ENCODE data around the gene CNOT6. TPM values are rescaled to one million over a fixed set of nuclear protein-coding genes. Genes with fewer than 3 reads are reported as not detected.

Gene CNOT6
- total RNA-seq, 2 experiments from 2014 or later: 34.4 to 43.2 TPM

- Mint-ChIP-seq H3K9me3 (ENCODE audit: low read depth) (peaks cover 2% of the 10 kb centered on the region), H3K36me3 (ENCODE audit: low read depth) (peaks cover 18% of the 10 kb centered on the region), H3K4me1 (peaks cover 7% of the 10 kb centered on the region), H3K27ac (no peak overlapping the region), H3K27me3 (no peaks in the 10 kb centered on the region), H3K4me3 (no peak overlapping the region)
- ChIA-PET POLR2A (no interaction called here), CTCF (interaction anchor here (0.7 kb wide), 1 partner anchor 26 kb away, joined by 3 read pairs; no protein-coding TSS in a partner anchor)
- DNase-seq (no peak), ATAC-seq (no peak)
- intact Hi-C loops (cut with DNase I, micrococcal nuclease): no loop called here
These were observed 86.5 kb downstream of the CNOT6 start for GRCh38 chr5:180580681-180581080.

DNA sequence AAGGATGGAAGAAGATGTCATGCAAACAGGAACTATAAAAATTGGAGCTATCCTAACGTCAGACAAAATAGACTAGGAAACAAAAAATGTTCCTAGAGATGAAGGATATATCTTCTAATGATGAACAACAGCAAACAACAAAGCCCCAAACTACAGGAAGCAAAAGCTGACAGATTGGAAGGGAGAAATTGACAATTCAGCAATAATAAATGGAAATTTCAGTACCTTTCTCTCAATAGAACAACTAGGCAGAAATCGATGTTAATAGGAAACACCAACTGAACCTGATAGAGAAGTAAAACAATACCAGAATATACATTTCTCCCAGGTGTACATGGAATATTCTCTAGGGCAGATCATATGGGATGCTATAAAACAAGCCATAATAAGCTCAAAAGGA is 89.6 kb downstream of the CNOT6 start:
- Mint-ChIP-seq H3K4me1 (no peaks in the 10 kb centered on the region), H3K36me3 (ENCODE audit: low read depth) (no peaks in the 10 kb centered on the region), H3K4me3 (no peak overlapping the region), H3K9me3 (ENCODE audit: low read depth) (peaks cover 2% of the 10 kb centered on the region), H3K27me3 (peaks cover 6% of the 10 kb centered on the region), H3K27ac (no peak overlapping the region)
- DNase-seq (no peak), ATAC-seq (no peak)
- POLR2A ChIA-PET: no interaction called here
- CTCF ChIA-PET: no interaction called here
- intact Hi-C loops (cut with DNase I, micrococcal nuclease): no loop called here

- POLR2A ChIA-PET: no interaction called here
- peaks cover 4% of the 10 kb centered on the region for H3K4me1 Mint-ChIP-seq
- peaks cover 18% of the 10 kb centered on the region for H3K27me3 Mint-ChIP-seq
- no peak overlapping the region for H3K4me3 Mint-ChIP-seq
- CTCF ChIA-PET: no interaction called here
- H3K27ac Mint-ChIP-seq: no peak overlapping the region
- ATAC-seq: no peak
- no peaks in the 10 kb centered on the region for H3K36me3 Mint-ChIP-seq (ENCODE audit: low read depth)
- intact Hi-C loops (cut with DNase I, micrococcal nuclease): no loop called here
- no peak for DNase-seq
- peaks cover 2% of the 10 kb centered on the region for H3K9me3 Mint-ChIP-seq (ENCODE audit: low read depth)
These were observed 92.0 kb downstream of the CNOT6 start for GRCh38 chr5:180586204-180586603.

- intact Hi-C loops (cut with DNase I, micrococcal nuclease): no loop called here
- no peaks in the 10 kb centered on the region for H3K36me3 Mint-ChIP-seq (ENCODE audit: low read depth)
These were observed 92.7 kb downstream of the CNOT6 start for GRCh38 chr5:180586870-180587269.

GRCh38 chr5:180589771-180590542 is 95.8 kb downstream of the CNOT6 start:
- ATAC-seq: no peak
- H3K36me3 Mint-ChIP-seq (ENCODE audit: low read depth): no peaks in the 10 kb centered on the region
- peaks cover 33% of the 10 kb centered on the region for H3K27me3 Mint-ChIP-seq
- H3K9me3 Mint-ChIP-seq (ENCODE audit: low read depth): no peaks in the 10 kb centered on the region
- CTCF ChIA-PET: interaction anchor here (0.7 kb wide), 1 partner anchor 32 kb away, joined by 3 read pairs; no protein-coding TSS in a partner anchor
- POLR2A ChIA-PET: no interaction called here
- intact Hi-C loops (cut with DNase I, micrococcal nuclease): no loop called here
- H3K27ac Mint-ChIP-seq: no peak overlapping the region
- no peak overlapping the region for H3K4me3 Mint-ChIP-seq
- DNase-seq: no peak
- peaks cover 4% of the 10 kb centered on the region for H3K4me1 Mint-ChIP-seq

More at GRCh38 chr5:180586870-180587269, 92.7 kb downstream of the CNOT6 start:
- Mint-ChIP-seq H3K4me3 (no peak overlapping the region), H3K4me1 (peaks cover 4% of the 10 kb centered on the region), H3K27ac (no peak overlapping the region), H3K27me3 (peaks cover 18% of the 10 kb centered on the region), H3K9me3 (ENCODE audit: low read depth) (peaks cover 2% of the 10 kb centered on the region)
- ChIA-PET POLR2A (no interaction called here), CTCF (no interaction called here)
- DNase-seq: no peak
- ATAC-seq: no peak

DNA sequence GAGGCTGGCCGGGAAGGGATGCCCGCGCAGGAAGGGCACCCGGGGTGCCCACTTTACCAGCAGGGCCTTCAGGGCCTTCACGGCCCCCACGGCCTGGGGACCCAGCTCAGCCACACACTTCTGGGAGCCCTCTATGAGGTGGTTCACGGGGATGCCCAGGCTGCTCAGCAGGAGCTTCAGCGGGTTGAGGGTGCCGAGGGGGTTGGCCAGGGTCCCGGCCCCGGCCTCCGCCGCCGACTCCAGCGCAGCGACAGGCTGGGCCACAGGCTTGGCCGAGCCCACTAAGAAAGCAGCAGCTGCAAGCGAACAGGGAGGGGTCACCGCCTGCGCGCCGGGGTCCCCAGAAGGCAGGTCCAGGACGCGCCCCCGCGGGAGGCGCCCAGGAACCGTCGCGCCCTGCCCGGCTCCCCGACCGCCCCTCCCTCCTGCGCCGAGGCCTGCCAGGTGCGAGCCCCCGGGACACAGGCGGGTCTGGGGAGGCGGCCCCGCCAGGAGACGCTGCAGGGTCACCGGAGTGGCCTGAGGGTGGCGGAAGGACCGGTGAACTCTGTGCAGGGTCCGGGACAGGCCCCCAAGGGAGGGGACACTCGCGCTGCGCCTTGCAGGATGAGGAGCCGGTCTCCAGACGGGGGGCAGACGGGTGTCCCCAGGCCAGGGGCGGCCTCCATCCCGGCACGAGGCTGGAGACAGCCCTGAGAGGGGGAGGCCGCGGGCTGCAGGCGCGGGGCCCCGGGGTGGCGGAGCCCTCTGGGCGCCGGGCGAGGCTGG is 96.5 kb downstream of the CNOT6 start:
- Mint-ChIP-seq H3K4me3 (no peak overlapping the region), H3K9me3 (ENCODE audit: low read depth) (no peaks in the 10 kb centered on the region), H3K4me1 (peaks cover 4% of the 10 kb centered on the region), H3K27ac (no peak overlapping the region), H3K27me3 (peaks cover 33% of the 10 kb centered on the region), H3K36me3 (ENCODE audit: low read depth) (no peaks in the 10 kb centered on the region)
- no peak for ATAC-seq
- POLR2A ChIA-PET: no interaction called here
- CTCF ChIA-PET: no interaction called here
- DNase-seq: no peak
- intact Hi-C loops (cut with DNase I, micrococcal nuclease): no loop called here

DNA sequence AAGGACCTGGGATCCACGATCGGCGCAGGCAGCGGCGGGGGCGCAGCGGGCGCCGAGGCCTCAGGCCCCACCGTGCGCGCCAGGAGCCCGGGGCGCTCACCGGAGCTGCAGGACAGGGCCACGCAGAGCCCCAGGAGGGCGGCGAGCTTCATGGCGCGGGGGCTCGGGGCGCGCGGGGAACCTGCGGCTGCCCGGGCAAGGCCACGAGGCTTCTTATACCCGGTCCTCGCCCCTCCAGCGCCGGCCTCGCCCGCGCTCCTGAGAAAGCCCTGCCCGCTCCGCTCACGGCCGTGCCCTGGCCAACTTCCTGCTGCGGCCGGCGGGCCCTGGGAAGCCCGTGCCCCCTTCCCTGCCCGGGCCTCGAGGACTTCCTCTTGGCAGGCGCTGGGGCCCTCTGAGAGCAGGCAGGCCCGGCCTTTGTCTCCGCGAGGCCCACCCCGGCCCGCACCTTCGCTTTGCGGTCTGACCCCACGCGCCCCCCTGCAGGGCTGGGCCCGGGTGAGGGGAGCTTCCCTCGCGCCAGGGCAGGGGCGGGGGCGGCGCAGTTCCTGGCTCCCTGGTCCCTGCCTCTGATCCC is 97.2 kb downstream of the CNOT6 start, which contains the start of gene SCGB3A1:
TSS of gene SCGB3A1 (minus strand) at position 189 of the 577 bp plus-strand sequence. CDS start at position 152, 37 bp downstream.
- Mint-ChIP-seq H3K4me3 (no peak within 1 kb of the TSS), H3K27ac (no peak within 1 kb of the TSS), H3K27me3 (peaks cover 33% of the 10 kb centered on the region), H3K9me3 (ENCODE audit: low read depth) (no peaks in the 10 kb centered on the region), H3K36me3 (ENCODE audit: low read depth) (no peaks in the 10 kb centered on the region), H3K4me1 (peaks cover 4% of the 10 kb centered on the region)
- no peak for ATAC-seq
- intact Hi-C loops (cut with DNase I, micrococcal nuclease): no loop called here
- ChIA-PET POLR2A (no interaction called here), CTCF (interaction anchor here (1.1 kb wide), 1 partner anchor 15 kb away, joined by 5 read pairs; no protein-coding TSS in a partner anchor)
- DNase-seq: no peak

DNA sequence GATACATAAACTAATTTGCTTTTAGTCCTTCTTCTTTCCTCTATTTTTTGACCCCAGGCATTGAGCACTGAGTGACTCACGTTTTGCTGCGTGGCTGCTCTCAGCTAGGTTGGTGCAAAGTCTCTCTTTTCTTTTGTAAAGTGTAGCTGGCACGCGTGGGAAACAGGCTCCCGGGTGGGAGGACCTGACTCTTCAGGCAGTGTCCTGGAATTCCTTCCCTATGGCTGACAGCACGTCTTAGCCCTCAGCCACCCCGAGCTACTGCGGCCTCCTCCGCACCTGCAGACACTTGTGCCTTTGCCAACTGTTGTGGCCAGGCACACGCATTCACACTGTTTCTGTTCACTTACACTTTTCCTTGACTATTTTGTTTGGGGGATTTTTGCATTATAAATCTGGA is 98.0 kb downstream of the CNOT6 start:
- ChIA-PET POLR2A (no interaction called here), CTCF (interaction anchor here (0.7 to 1.1 kb wide), 2 partner anchors 14 kb away, joined by 3 to 5 read pairs; no protein-coding TSS in a partner anchor)
- Mint-ChIP-seq H3K4me3 (no peak overlapping the region), H3K36me3 (ENCODE audit: low read depth) (no peaks in the 10 kb centered on the region), H3K27ac (no peak overlapping the region), H3K27me3 (peaks cover 30% of the 10 kb centered on the region), H3K9me3 (ENCODE audit: low read depth) (no peaks in the 10 kb centered on the region), H3K4me1 (peaks cover 4% of the 10 kb centered on the region)
- intact Hi-C loops (cut with DNase I, micrococcal nuclease): no loop called here
- no peak for ATAC-seq
- no peak for DNase-seq

- no peak for ATAC-seq
- peaks cover 28% of the 10 kb centered on the region for H3K27me3 Mint-ChIP-seq
- H3K4me1 Mint-ChIP-seq: peaks cover 4% of the 10 kb centered on the region
- ChIA-PET POLR2A (no interaction called here), CTCF (no interaction called here)
- no peaks in the 10 kb centered on the region for H3K36me3 Mint-ChIP-seq (ENCODE audit: low read depth)
- no peak overlapping the region for H3K27ac Mint-ChIP-seq
- no peaks in the 10 kb centered on the region for H3K9me3 Mint-ChIP-seq (ENCODE audit: low read depth)
- H3K4me3 Mint-ChIP-seq: no peak overlapping the region
- no peak for DNase-seq
- intact Hi-C loops (cut with DNase I, micrococcal nuclease): no loop called here
These were observed 99.4 kb downstream of the CNOT6 start for GRCh38 chr5:180593446-180594206.

GRCh38 chr5:180594311-180595045 is 100.3 kb downstream of the CNOT6 start:
- CTCF ChIA-PET: no interaction called here
- H3K4me3 Mint-ChIP-seq: no peak overlapping the region
- no peaks in the 10 kb centered on the region for H3K36me3 Mint-ChIP-seq (ENCODE audit: low read depth)
- POLR2A ChIA-PET: no interaction called here
- peaks cover 4% of the 10 kb centered on the region for H3K4me1 Mint-ChIP-seq
- H3K9me3 Mint-ChIP-seq (ENCODE audit: low read depth): no peaks in the 10 kb centered on the region
- intact Hi-C loops (cut with DNase I, micrococcal nuclease): no loop called here
- DNase-seq (no peak), ATAC-seq (peak; percentile 30)
- no peak overlapping the region for H3K27ac Mint-ChIP-seq
- peaks cover 20% of the 10 kb centered on the region for H3K27me3 Mint-ChIP-seq

- ChIA-PET CTCF (no interaction called here), POLR2A (no interaction called here)
- intact Hi-C loops (cut with DNase I, micrococcal nuclease): no loop called here
- ATAC-seq (no peak), DNase-seq (no peak)
- no peaks in the 10 kb centered on the region for H3K4me1 Mint-ChIP-seq
- H3K27me3 Mint-ChIP-seq: peaks cover 15% of the 10 kb centered on the region
- no peaks in the 10 kb centered on the region for H3K36me3 Mint-ChIP-seq (ENCODE audit: low read depth)
- no peaks in the 10 kb centered on the region for H3K9me3 Mint-ChIP-seq (ENCODE audit: low read depth)
- H3K4me3 Mint-ChIP-seq: no peak overlapping the region
- no peak overlapping the region for H3K27ac Mint-ChIP-seq
These were observed 100.8 kb downstream of the CNOT6 start for GRCh38 chr5:180595046-180595379.

Measured in activated CD4-positive, alpha-beta T cell treated with anti-CD3 and anti-CD28 coated beads for 36 hours (primary cell).